ENCODE data around the gene USP20.

USP20 gene

GRCh38 chr9:129823935-129824601 lies 11.2 kb upstream of the USP20 start, which contains the start of gene TOR1A:
TSS of gene TOR1A (minus strand) at chr9:129824136. CDS start at chr9:129824085, 51 bp downstream.
- DNase-seq: peak; percentile 94

- DNase-seq: no peak
Observed at GRCh38 chr9:129826344-129826743, 8.9 kb upstream of the USP20 start.

GRCh38 chr9:129826759-129827158 lies 8.5 kb upstream of the USP20 start:
- no peak for DNase-seq

GRCh38 chr9:129828051-129828450 lies 7.2 kb upstream of the USP20 start:
- DNase-seq: no peak

GRCh38 chr9:129828969-129829368 lies 6.3 kb upstream of the USP20 start:
- no peak for DNase-seq

GRCh38 chr9:129832982-129833381 lies 2.3 kb upstream of the USP20 start:
- no peak for DNase-seq

- peak; percentile 41 for DNase-seq
Observed at GRCh38 chr9:129834489-129835127, 650 bp upstream of the USP20 start.

- DNase-seq: no peak
Observed at GRCh38 chr9:129835860-129836223, 584 bp downstream of the USP20 start.

GRCh38 chr9:129836311-129837007 lies 1.2 kb downstream of the USP20 start:
- DNase-seq: peak; percentile 44

GRCh38 chr9:129838707-129839259 lies 3.5 kb downstream of the USP20 start:
- peak; percentile 73 for DNase-seq

GRCh38 chr9:129839324-129840023 lies 4.2 kb downstream of the USP20 start:
- peak; percentile 13 for DNase-seq

- DNase-seq: no peak
Observed at GRCh38 chr9:129840034-129840433, 4.8 kb downstream of the USP20 start.

- DNase-seq: no peak
Observed at GRCh38 chr9:129841071-129841470, 5.8 kb downstream of the USP20 start.

- no peak for DNase-seq
Observed at GRCh38 chr9:129845373-129845772, 10.1 kb downstream of the USP20 start.

GRCh38 chr9:129848712-129849441 lies 13.6 kb downstream of the USP20 start:
- DNase-seq: no peak

- no peak for DNase-seq
Observed at GRCh38 chr9:129849901-129850300, 14.6 kb downstream of the USP20 start.

- no peak for DNase-seq
Observed at GRCh38 chr9:129850821-129851550, 15.7 kb downstream of the USP20 start.

- no peak for DNase-seq
Observed at GRCh38 chr9:129851821-129852220, 16.6 kb downstream of the USP20 start.

GRCh38 chr9:129852579-129852978 lies 17.3 kb downstream of the USP20 start:
- no peak for DNase-seq

- no peak for DNase-seq
Observed at GRCh38 chr9:129853614-129854013, 18.4 kb downstream of the USP20 start.

- DNase-seq: no peak
Observed at GRCh38 chr9:129854588-129855110, 19.4 kb downstream of the USP20 start.

Measured in stimulated activated CD4-positive, alpha-beta T cell treated with anti-CD3 and anti-CD28 coated beads, Interleukin-1b, Interleukin-23, amount 100 ng/mL, for 48 hours (primary cell).